SK-N-SH (cell line): ENCODE results near the gene TCF7L2. TPM values are rescaled to one million over a fixed set of nuclear protein-coding genes. Genes with fewer than 3 reads are reported as not detected.

Experiments
- CTCF ChIA-PET: fragments of 300-600, 350-600 bp; formaldehyde crosslinking; extraction: SDS; loops from one replicate; lab custom pipeline; 2021; lab: Yijun Ruan, JAX
- POLR2A ChIA-PET: fragments of 350-600 bp; sonication (Branson Sonifier 250); formaldehyde crosslinking; extraction: SDS; loops from one replicate; lab custom pipeline; 2020; ENCODE audit warnings: antibody characterized with exemption, inconsistent platforms; lab: Yijun Ruan, JAX
- DNase-seq: peaks from one replicate; pipeline ENCODE4 v3.0.0; 2012
- H2AFZ ChIP-seq: fragments of 200-600 bp; sonication (generic); 2 replicates; pipeline ENCODE4 v1.8.1; 2016; ENCODE audit warnings: antibody characterized with exemption, mild to moderate bottlenecking, low read depth
- H3F3A ChIP-seq: fragments of 200-600 bp; sonication (generic); replicated peaks from 2 replicates; pipeline ENCODE3; 2016; ENCODE audit warnings: antibody characterized with exemption, mild to moderate bottlenecking; ENCODE audit not compliant: insufficient read depth
- H3K27ac ChIP-seq, 2 experiments: fragments of 200-500 bp in 1 of 2; fragments of 200-600 bp in 1 of 2; sonication (Bioruptor generic) in 1 of 2; sonication (generic), shearing (Covaris generic) in 1 of 2; 2 replicates each; pipeline versions ENCODE4 v1.5.1 to v1.6.1; 2014 to 2016; ENCODE audit warnings: low read depth in 2 of 2, inconsistent platforms in 1 of 2, low read length in 1 of 2, mild to moderate bottlenecking in 1 of 2, mixed read lengths in 1 of 2
- H3K27me3 ChIP-seq: fragments of 200-600 bp; sonication (generic), shearing (Covaris generic); 2 replicates; pipeline ENCODE4 v1.6.1; 2016; ENCODE audit warnings: mixed run types; ENCODE audit not compliant: insufficient read depth
- H3K36me3 ChIP-seq, 2 experiments: fragments of 200-500 bp in 1 of 2; fragments of 200-600 bp in 1 of 2; sonication (Bioruptor generic) in 1 of 2; sonication (generic) in 1 of 2; replicated peaks in 1 of 2; 2 replicates each; pipeline versions ENCODE3 to v1.5.1; 2014 to 2016; ENCODE audit warnings: low read length in 1 of 2, mild to moderate bottlenecking in 1 of 2; ENCODE audit not compliant: insufficient read depth in 2 of 2, control insufficient read depth in 1 of 2
- H3K4me1 ChIP-seq, 2 experiments: fragments of 200-500 bp in 1 of 2; fragments of 200-600 bp in 1 of 2; sonication (Bioruptor generic) in 1 of 2; sonication (generic), shearing (Covaris generic) in 1 of 2; 2 replicates each; pipeline versions ENCODE4 v1.5.1 to v1.6.1; 2014 to 2016; ENCODE audit warnings: low read depth in 1 of 2, low read length in 1 of 2, mixed run types in 1 of 2; ENCODE audit not compliant: insufficient read depth in 2 of 2, control insufficient read depth in 1 of 2
- H3K4me2 ChIP-seq: fragments of 200-600 bp; sonication (generic), shearing (Covaris generic); 2 replicates; pipeline ENCODE4 v1.6.1; 2017; ENCODE audit warnings: mixed run types
- H3K4me3 ChIP-seq, 2 experiments: fragments of 200-500 bp in 1 of 2; fragments of 200-600 bp in 1 of 2; sonication (Bioruptor generic) in 1 of 2; sonication (generic), shearing (Covaris generic) in 1 of 2; 2 replicates each; pipeline versions ENCODE4 v1.5.1 to v1.8.1; 2014 to 2016; ENCODE audit warnings: low read depth in 2 of 2, inconsistent platforms in 1 of 2, low read length in 1 of 2, mild to moderate bottlenecking in 1 of 2, mixed read lengths in 1 of 2, moderate library complexity in 1 of 2
- H3K79me2 ChIP-seq: fragments of 200-600 bp; sonication (generic); 2 replicates; pipeline ENCODE4 v1.8.1; 2017; ENCODE audit warnings: mild to moderate bottlenecking; ENCODE audit not compliant: insufficient read depth
- H3K9ac ChIP-seq: fragments of 200-600 bp; sonication (generic); 2 replicates; pipeline ENCODE4 v1.6.1; 2017; ENCODE audit warnings: mixed run types
- H3K9me2 ChIP-seq: fragments of 200-600 bp; sonication (generic); 2 replicates; pipeline ENCODE4 v1.6.1; 2017; ENCODE audit warnings: mixed run types
- H3K9me3 ChIP-seq: fragments of 200-600 bp; sonication (generic); 2 replicates; pipeline ENCODE4 v1.6.1; 2017; ENCODE audit warnings: mixed run types, mild to moderate bottlenecking, moderate library complexity
- H4K20me1 ChIP-seq: fragments of 200-600 bp; sonication (generic); 2 replicates; pipeline ENCODE4 v1.6.1; 2017; ENCODE audit warnings: mild to moderate bottlenecking, mixed run types; ENCODE audit not compliant: insufficient read depth
- CTCF ChIP-seq: fragments of 200-600 bp; sonication (generic); IDR thresholded peaks from 2 replicates; pipeline ENCODE4 v1.6.1; 2017; ENCODE audit warnings: antibody characterized with exemption, mild to moderate bottlenecking, moderate library complexity
- ELF1 ChIP-seq: IDR thresholded peaks from 2 replicates; pipeline ENCODE4 v1.4.0; 2012
- EZH2phosphoT487 ChIP-seq: fragments of 200-600 bp; sonication (generic); IDR thresholded peaks from 2 replicates; pipeline ENCODE4 v1.6.1; 2017; ENCODE audit warnings: low read depth, mixed run types, mild to moderate bottlenecking, antibody characterized with exemption, moderate library complexity, borderline replicate concordance
- FOXJ3 ChIP-seq: sonication (generic); formaldehyde crosslinking; IDR thresholded peaks from 2 replicates; pipeline ENCODE4 v1.5.1; 2020; ENCODE audit warnings: mild to moderate bottlenecking, missing genetic modification reagents
- FOXM1 ChIP-seq: IDR thresholded peaks from 2 replicates; pipeline ENCODE4 v1.4.0; 2012; ENCODE audit warnings: low read depth, mild to moderate bottlenecking
- MXI1 ChIP-seq: IDR thresholded peaks from 2 replicates; pipeline ENCODE4 v1.6.1; 2012; ENCODE audit warnings: mild to moderate bottlenecking, low read depth, low read length, improper control_type of control experiment
- NFIC ChIP-seq: IDR thresholded peaks from 2 replicates; pipeline ENCODE4 v1.4.0; 2012; ENCODE audit warnings: borderline replicate concordance
- NRF1 ChIP-seq: IDR thresholded peaks from 2 replicates; pipeline ENCODE4 v1.6.1; 2012; ENCODE audit warnings: low read depth, mild to moderate bottlenecking, low read length
- RAD21 ChIP-seq: IDR thresholded peaks from 2 replicates; pipeline ENCODE4 v1.6.1; 2012; ENCODE audit warnings: mild to moderate bottlenecking, low read length
- RCOR1 ChIP-seq: fragments of 150-350 bp; IDR thresholded peaks from 2 replicates; pipeline ENCODE4 v1.6.1; 2017; ENCODE audit warnings: antibody characterized with exemption, low read length
- RXRA ChIP-seq: IDR thresholded peaks from 2 replicates; pipeline ENCODE4 v1.4.0; 2012; ENCODE audit warnings: low read depth, mild to moderate bottlenecking, borderline replicate concordance
- SMC3 ChIP-seq: IDR thresholded peaks from 2 replicates; pipeline ENCODE4 v1.6.1; 2012; ENCODE audit warnings: low read depth, low read length, improper control_type of control experiment
- WGBS: methylation state at CpG from one replicate; pipeline ENCODE4 v1.1.6; 2017; ENCODE audit warnings: low lambda C conversion rate; 5-methylcytosine and 5-hydroxymethylcytosine counted together
- polyA plus RNA-seq, 3 experiments: library from polyadenylated mRNA; depleted of rRNA; stranded (reverse); fragments of >200 nt; gene quantifications; 2 replicates each; pipeline ENCODE4 v1.2.3, GENCODE V29; 2012
- TF ChIP-seq, protein P1 (sequence below): IDR thresholded peaks from 2 replicates; pipeline ENCODE4 v1.4.0; 2012; ENCODE audit warnings: low read depth

The TCF7L2 gene
- polyA plus RNA-seq, 1 of the 3 experiments (the other 2 are of a cell fraction): 10.2 TPM

GRCh38 chr10:113000876-113001598, 51.0 kb downstream of the TCF7L2 start:
- Histone ChIP-seq H2AFZ (no peak overlapping the region), H3K9ac (no peak overlapping the region), H3K27ac (no peak overlapping the region), H3K36me3 (peaks cover 0 to 5% of the 10 kb centered on the region in 2 experiments), H3K9me2 (no peaks in the 10 kb centered on the region), H3K9me3 (no peaks in the 10 kb centered on the region), H3K79me2 (peaks cover 41% of the 10 kb centered on the region; the same call in 1 of the 2 replicates), H3K4me1 (peaks cover 5 to 8% of the 10 kb centered on the region in 2 experiments; a peak in 1 of 4 replicates), H4K20me1 (peaks cover 49% of the 10 kb centered on the region), H3K27me3 (no peaks in the 10 kb centered on the region), H3K4me2 (no peak overlapping the region), H3F3A (no peaks in the 10 kb centered on the region), H3K4me3 (no peak overlapping the region)
- ChIA-PET CTCF (no interaction called here), POLR2A (no interaction called here)
- WGBS: 91% methylated on average over 14 of the region's 14 CpGs
- no peak for TF ChIP-seq FOXJ3 (CRISPR knock-in tag)
- TF ChIP-seq RAD21: no peak
- no peak for TF ChIP-seq NFIC
- no peak for TF ChIP-seq EZH2phosphoT487
- TF ChIP-seq CTCF: no peak
- TF ChIP-seq RCOR1: no peak
- no peak for DNase-seq

GRCh38 chr10:113001599-113002448, 51.8 kb downstream of the TCF7L2 start:
- WGBS: 94% methylated on average over 6 of the region's 8 CpGs
- H3K4me2 ChIP-seq: no peak overlapping the region
- POLR2A ChIA-PET: no interaction called here
- no peaks in the 10 kb centered on the region for H3F3A ChIP-seq
- H3K9ac ChIP-seq: no peak overlapping the region
- peaks cover 5 to 11% of the 10 kb centered on the region in 2 experiments; a peak in 1 of 4 replicates for H3K4me1 ChIP-seq
- no peak overlapping the region for H3K27ac ChIP-seq
- H2AFZ ChIP-seq: no peak overlapping the region
- no peaks in the 10 kb centered on the region for H3K9me2 ChIP-seq
- DNase-seq: no peak
- H4K20me1 ChIP-seq: peaks cover 52% of the 10 kb centered on the region
- CTCF ChIA-PET: no interaction called here
- no peaks in the 10 kb centered on the region for H3K27me3 ChIP-seq
- peaks cover 36% of the 10 kb centered on the region; the same call in 1 of the 2 replicates for H3K79me2 ChIP-seq
- TF ChIP-seq MXI1 (no peak), EZH2phosphoT487 (no peak), ELF1 (no peak), NRF1 (no peak), FOXM1 (no peak), SMC3 (no peak), RXRA (no peak)
- TF ChIP-seq, protein P1, sequence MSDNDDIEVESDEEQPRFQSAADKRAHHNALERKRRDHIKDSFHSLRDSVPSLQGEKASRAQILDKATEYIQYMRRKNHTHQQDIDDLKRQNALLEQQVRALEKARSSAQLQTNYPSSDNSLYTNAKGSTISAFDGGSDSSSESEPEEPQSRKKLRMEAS: no peak
- H3K9me3 ChIP-seq: no peaks in the 10 kb centered on the region
- H3K4me3 ChIP-seq: no peak overlapping the region
- H3K36me3 ChIP-seq: peaks cover 0 to 5% of the 10 kb centered on the region in 2 experiments
